HCT116 (cell line): ENCODE data around the gene SELENBP1. TPM values are rescaled to one million over a fixed set of nuclear protein-coding genes. Genes with fewer than 3 reads are reported as not detected.

Experiments used
- ATAC-seq: fragments of 200-7000 bp; cut with Tn5 transposase; 2 replicates; pipeline ENCODE4 v1.9.1; 2020; ENCODE audit warnings: mild to moderate bottlenecking, moderate library complexity
- BruUV-seq: library from RNA; stranded (reverse); fragments of 400-500 nt; replicated peaks from 2 replicates; lab custom pipeline; 2021; lab: Mats Ljungman, UMichigan
- CTCF ChIA-PET: fragments of 300-600 bp; sonication (Branson Sonifier 250); formaldehyde crosslinking; loops from one replicate; lab custom pipeline; 2021; ENCODE audit warnings: antibody characterized with exemption; lab: Charles Lee
- POLR2A ChIA-PET: fragments of 300-600, 350-600 bp; sonication (Branson Sonifier 250); formaldehyde crosslinking; loops from one replicate; lab custom pipeline; 2021; ENCODE audit warnings: antibody characterized with exemption; lab: Charles Lee
- RAD21 ChIA-PET, 2 experiments: fragments of 300-600 bp; sonication (Branson Sonifier 250); formaldehyde crosslinking; loops; one replicate each; lab custom pipeline; 2023; ENCODE audit warnings: low total read pairs in 2 of 2; ENCODE audit not compliant: uncharacterized antibody in 2 of 2, unreplicated experiment in 2 of 2, low non-redundant PET in 1 of 2; lab: Charles Lee
- DNase-seq: peaks from one replicate; pipeline ENCODE4 v3.0.0-alpha.2; 2010; ENCODE audit warnings: low read depth, low spot score
- H2AFZ ChIP-seq: fragments of 200-600 bp; shearing (Covaris generic), sonication (generic); 2 replicates; pipeline ENCODE4 v1.6.1; 2017; ENCODE audit warnings: low read depth, mixed run types, mixed read lengths, antibody characterized with exemption, low read length; ENCODE audit not compliant: poor library complexity, severe bottlenecking
- H3K27ac ChIP-seq: 2 replicates; pipeline ENCODE4 v1.5.1; 2012; ENCODE audit warnings: low read depth, low read length
- H3K27me3 ChIP-seq: fragments of 200-600 bp; sonication (generic); 2 replicates; pipeline ENCODE4 v1.6.1; 2016; ENCODE audit warnings: mixed run types, low read length, mixed read lengths; ENCODE audit not compliant: insufficient read depth
- H3K36me3 ChIP-seq, 2 experiments: fragments of 200-500 bp in 1 of 2; fragments of 200-600 bp in 1 of 2; sonication (Bioruptor generic) in 1 of 2; sonication (generic) in 1 of 2; 2 replicates each; pipeline versions ENCODE4 v1.5.1 to v1.6.1; 2014 to 2016; ENCODE audit warnings: low read length in 2 of 2, inconsistent platforms in 1 of 2, mixed read lengths in 1 of 2, mixed run types in 1 of 2; ENCODE audit not compliant: insufficient read depth in 2 of 2, control insufficient read depth in 1 of 2
- H3K4me1 ChIP-seq, 2 experiments: fragments of 200-600 bp in 1 of 2; sonication (generic) in 1 of 2; 2 replicates each; pipeline versions ENCODE4 v1.5.1 to v1.6.1; 2012 to 2017; ENCODE audit warnings: low read length in 2 of 2, inconsistent platforms in 1 of 2, mild to moderate bottlenecking in 1 of 2, mixed read lengths in 1 of 2, mixed run types in 1 of 2, moderate library complexity in 1 of 2; ENCODE audit not compliant: insufficient read depth in 2 of 2, control insufficient read depth in 1 of 2
- H3K4me2 ChIP-seq: fragments of 200-600 bp; sonication (generic); 2 replicates; pipeline ENCODE4 v1.6.1; 2017; ENCODE audit warnings: mixed run types, low read length, mixed read lengths
- H3K4me3 ChIP-seq, 2 experiments: fragments of 200-600 bp in 1 of 2; sonication (generic) in 1 of 2; replicated peaks in 1 of 2; 2 replicates each; pipeline ENCODE4 v1.5.1; 2011 to 2016; ENCODE audit warnings: low read length in 2 of 2, control low read depth in 1 of 2, low read depth in 1 of 2, mild to moderate bottlenecking in 1 of 2, mixed read lengths in 1 of 2, mixed run types in 1 of 2
- H3K79me2 ChIP-seq: fragments of 200-600 bp; sonication (generic); 2 replicates; pipeline ENCODE4 v1.6.1; 2017; ENCODE audit warnings: mild to moderate bottlenecking, mixed run types, low read length, moderate library complexity, mixed read lengths; ENCODE audit not compliant: insufficient read depth
- H3K9ac ChIP-seq: fragments of 200-600 bp; sonication (generic); 2 replicates; pipeline ENCODE4 v1.6.1; 2016; ENCODE audit warnings: low read length, mixed read lengths
- H3K9me2 ChIP-seq: fragments of 200-600 bp; sonication (generic), shearing (Covaris generic); 2 replicates; pipeline ENCODE4 v1.6.1; 2017; ENCODE audit warnings: mixed run types, mild to moderate bottlenecking, moderate library complexity; ENCODE audit not compliant: insufficient read depth
- H3K9me3 ChIP-seq, 2 experiments: fragments of 200-500 bp in 1 of 2; fragments of 200-600 bp in 1 of 2; sonication (Bioruptor generic) in 1 of 2; sonication (generic) in 1 of 2; 2 replicates each; pipeline ENCODE4 v1.6.1; 2014 to 2017; ENCODE audit warnings: low read length in 2 of 2, mixed read lengths in 2 of 2, inconsistent platforms in 1 of 2, low read depth in 1 of 2, mild to moderate bottlenecking in 1 of 2, mixed run types in 1 of 2, moderate library complexity in 1 of 2; ENCODE audit not compliant: control insufficient read depth in 1 of 2, insufficient read depth in 1 of 2
- H4K20me1 ChIP-seq: fragments of 200-600 bp; sonication (generic), shearing (Covaris generic); 2 replicates; pipeline ENCODE4 v1.6.1; 2017; ENCODE audit warnings: mixed run types, mild to moderate bottlenecking, moderate library complexity; ENCODE audit not compliant: insufficient read depth
- ATF3 ChIP-seq: IDR thresholded peaks from 2 replicates; pipeline ENCODE4 v1.6.1; 2012
- CBX3 ChIP-seq: IDR thresholded peaks from 2 replicates; pipeline ENCODE4 v1.6.1; 2012; ENCODE audit warnings: low read depth
- CTCF ChIP-seq, 3 experiments: fragments of 200-600 bp in 1 of 3; sonication (generic) in 1 of 3; IDR thresholded peaks in 2 of 3; conservative IDR thresholded peaks in 1 of 3; 2 replicates each; pipeline ENCODE4 v1.5.1; 2012 to 2017; ENCODE audit warnings: low read depth in 2 of 3, low read length in 2 of 3, antibody characterized with exemption in 1 of 3, borderline replicate concordance in 1 of 3, control low read depth in 1 of 3, mild to moderate bottlenecking in 1 of 3, mixed read lengths in 1 of 3, mixed run types in 1 of 3, moderate library complexity in 1 of 3; ENCODE audit not compliant: insufficient read depth in 1 of 3
- FOSL1 ChIP-seq: IDR thresholded peaks from 2 replicates; pipeline ENCODE4 v1.6.1; 2012; ENCODE audit warnings: low read depth
- JUND ChIP-seq: IDR thresholded peaks from 2 replicates; pipeline ENCODE4 v1.6.1; 2012
- MAX ChIP-seq: IDR thresholded peaks from 2 replicates; pipeline ENCODE4 v1.6.1; 2012
- POLR2A ChIP-seq: IDR thresholded peaks from 2 replicates; pipeline ENCODE4 v1.7.0; 2011; ENCODE audit warnings: borderline replicate concordance; ENCODE audit not compliant: insufficient read depth, insufficient read length; ENCODE audit errors: extremely low read depth
- POLR2AphosphoS5 ChIP-seq: IDR thresholded peaks from 2 replicates; pipeline ENCODE4 v1.6.1; 2011; ENCODE audit warnings: mild to moderate bottlenecking, low read depth, low read length, moderate library complexity
- RAD21 ChIP-seq: IDR thresholded peaks from 2 replicates; pipeline ENCODE4 v1.6.1; 2012; ENCODE audit warnings: low read depth, mild to moderate bottlenecking
- SRF ChIP-seq: IDR thresholded peaks from 2 replicates; pipeline ENCODE4 v1.6.1; 2012; ENCODE audit warnings: low read depth
- YY1 ChIP-seq: IDR thresholded peaks from 2 replicates; pipeline ENCODE4 v1.6.1; 2011; ENCODE audit warnings: low read length, low read depth, moderate library complexity, mild to moderate bottlenecking; ENCODE audit not compliant: insufficient replicate concordance; ENCODE audit errors: extremely low read depth
- ZNF274 ChIP-seq: fragments of 200-500 bp; sonication (Bioruptor generic); IDR thresholded peaks from 2 replicates; pipeline ENCODE4 v1.6.1; 2014; ENCODE audit warnings: mild to moderate bottlenecking, low read depth, low read length, inconsistent platforms
- intact Hi-C: fragments of 100-400 bp; cut with micrococcal nuclease; formaldehyde crosslinking; loops from 2 replicates; pipeline ENCODE4 v1.10.0; 2022
- total RNA-seq: library from RNA; stranded (reverse); gene quantifications from one replicate; pipeline ENCODE4 v1.2.1, GENCODE V29; 2021; ENCODE audit not compliant: unreplicated experiment

Gene SELENBP1
- total RNA-seq, 1 experiment from 2014 or later = 0.42 TPM

GRCh38 chr1:151418081-151418480 is 45.6 kb upstream of the SELENBP1 start:
- Histone ChIP-seq H2AFZ (no peak overlapping the region), H3K4me3 (no peak overlapping the region), H3K9ac (no peak overlapping the region), H3K36me3 (peaks cover 23 to 25% of the 10 kb centered on the region in 2 experiments), H4K20me1 (no peaks in the 10 kb centered on the region), H3K27me3 (no peaks in the 10 kb centered on the region), H3K4me1 (no peaks in the 10 kb centered on the region), H3K9me2 (no peaks in the 10 kb centered on the region), H3K27ac (no peak overlapping the region)
- ChIA-PET CTCF (interaction anchor here (1.0 to 1.2 kb wide), 2 partner anchors 13 to 117 kb away, joined by 4 to 5 read pairs; no protein-coding TSS in a partner anchor), RAD21 (interaction anchor here in 1 of 2 experiments (0.7 kb wide), 1 partner anchor 17 kb away, joined by 3 read pairs; no protein-coding TSS in a partner anchor)
- TF ChIP-seq YY1 (no peak), POLR2A (no peak), POLR2AphosphoS5 (no peak), CTCF (IDR thresholded peaks at IDR 0.05 in 2 of 3, conservative IDR thresholded peaks at IDR 0.05 in 1 of 3; ENCODE audit: borderline replicate concordance in 1 of 3, insufficient read depth in 1 of 3, low read depth in 2 of 3, low read length in 2 of 3) (no peak), SRF (no peak), ATF3 (no peak), RAD21 (no peak), MAX (no peak), CBX3 (no peak), ZNF274 (no peak), FOSL1 (no peak), JUND (no peak)
- TF ChIP-seq, all 23 proteins: peak for 0
- BruUV-seq = no TSS peak
- H3K9me3 ChIP-seq = no peaks in the 10 kb centered on the region
- POLR2A ChIA-PET = no interaction called here
- intact Hi-C loops = no loop called here
- DNase-seq = no peak
- ATAC-seq = no peak
- H3K4me2 ChIP-seq = no peak overlapping the region
- no peaks in the 10 kb centered on the region for H3K79me2 ChIP-seq
